MCF 10A (cell line): ENCODE data around the gene KIF22. TPM values are rescaled to one million over a fixed set of nuclear protein-coding genes. Genes with fewer than 3 reads are reported as not detected.

Experiments
- BruUV-seq: library from RNA; stranded (reverse); fragments of 400-500 nt; replicated peaks from 2 replicates; lab custom pipeline; 2021; lab: Mats Ljungman, UMichigan
- CTCF ChIA-PET: fragments of 300-600 bp; sonication (Branson Sonifier 250); formaldehyde crosslinking; extraction: SDS; loops from one replicate; lab custom pipeline; 2021; ENCODE audit warnings: antibody characterized with exemption, inconsistent platforms; lab: Yijun Ruan, JAX
- POLR2A ChIA-PET: fragments of 300-600, 350-650 bp; sonication (Branson Sonifier 250); formaldehyde crosslinking; extraction: SDS; loops from one replicate; lab custom pipeline; 2020; ENCODE audit warnings: antibody characterized with exemption, inconsistent platforms; lab: Yijun Ruan, JAX
- DNase-seq: peaks from one replicate; pipeline ENCODE4 v3.0.0-alpha.2; 2018; ENCODE audit not compliant: unreplicated experiment
- H3K27ac Mint-ChIP-seq: one replicate; pipeline ENCODE4 v1.8.0; 2022; ENCODE audit warnings: mild to moderate bottlenecking, low read depth, mixed read lengths; ENCODE audit not compliant: unreplicated experiment
- H3K27me3 Mint-ChIP-seq: one replicate; pipeline ENCODE4 v1.8.0; 2022; ENCODE audit warnings: mixed read lengths; ENCODE audit not compliant: insufficient read depth, unreplicated experiment
- H3K36me3 Mint-ChIP-seq: one replicate; pipeline ENCODE4 v1.8.0; 2022; ENCODE audit warnings: mild to moderate bottlenecking, moderate library complexity, mixed read lengths; ENCODE audit not compliant: insufficient read depth, unreplicated experiment
- H3K4me1 Mint-ChIP-seq: one replicate; pipeline ENCODE4 v1.8.0; 2022; ENCODE audit warnings: mixed read lengths; ENCODE audit not compliant: insufficient read depth, unreplicated experiment
- H3K4me3 Mint-ChIP-seq: one replicate; pipeline ENCODE4 v1.8.0; 2022; ENCODE audit warnings: mild to moderate bottlenecking, moderate library complexity, mixed read lengths; ENCODE audit not compliant: unreplicated experiment
- H3K9me3 Mint-ChIP-seq: one replicate; pipeline ENCODE4 v1.8.0; 2022; ENCODE audit warnings: mixed read lengths; ENCODE audit not compliant: unreplicated experiment
- CTCF ChIP-seq: fragments of 200-600 bp; IDR thresholded peaks from one replicate; pipeline ENCODE4 v1.8.0; 2022; ENCODE audit warnings: antibody characterized with exemption, mild to moderate bottlenecking; ENCODE audit not compliant: unreplicated experiment
- intact Hi-C: fragments of 100-400 bp; cut with micrococcal nuclease; formaldehyde crosslinking; loops from 2 replicates; pipeline ENCODE4 v1.14.1; 2022
- total RNA-seq: library from RNA; stranded (reverse); gene quantifications from 2 replicates; pipeline ENCODE4 v1.2.3, GENCODE V29; 2022

The KIF22 gene
- total RNA-seq, 1 experiment from 2014 or later: 53.8 TPM

- peaks cover 42% of the 10 kb centered on the region for H3K36me3 Mint-ChIP-seq
- intact Hi-C loops: loop anchor here (5.0 kb wide), 1 partner anchor 212 kb away; the partner anchor contains the start of gene C16orf92
- H3K27ac Mint-ChIP-seq: no peak overlapping the region
- ChIA-PET CTCF (no interaction called here), POLR2A (interaction anchor here (0.6 to 2.0 kb wide), 5 partner anchors 11 to 983 kb away, joined by 3 to 16 read pairs (median 6); partner anchors contain the start of genes KCTD13, KIF22 and MVP)
- no peak for DNase-seq
- no peaks in the 10 kb centered on the region for H3K27me3 Mint-ChIP-seq
- BruUV-seq: no TSS peak
- TF ChIP-seq CTCF: no peak
- peak overlapping the region; percentile 69 for H3K4me3 Mint-ChIP-seq
- H3K4me1 Mint-ChIP-seq: peaks cover 30% of the 10 kb centered on the region
- H3K9me3 Mint-ChIP-seq: no peaks in the 10 kb centered on the region
Observed at GRCh38 chr16:29809850-29810698, 19.5 kb downstream of the KIF22 start.

- Mint-ChIP-seq H3K4me3 (peak overlapping the region; percentile 69), H3K9me3 (no peaks in the 10 kb centered on the region), H3K27me3 (no peaks in the 10 kb centered on the region), H3K4me1 (peaks cover 32% of the 10 kb centered on the region), H3K27ac (no peak overlapping the region), H3K36me3 (peaks cover 37% of the 10 kb centered on the region)
- CTCF ChIA-PET: interaction anchor here (0.6 to 0.9 kb wide), 2 partner anchors 129 to 619 kb away, joined by 3 read pairs; partner anchors contain the start of gene DCTPP1
- TF ChIP-seq CTCF: no peak
- intact Hi-C loops: no loop called here
- TSS peak; percentile 84 for BruUV-seq
- POLR2A ChIA-PET: interaction anchor here (0.6 to 2.0 kb wide), 5 partner anchors 10 to 983 kb away, joined by 3 to 16 read pairs (median 6); partner anchors contain the start of genes KCTD13, KIF22 and MVP
- no peak for DNase-seq
Observed at GRCh38 chr16:29810699-29811169, 20.2 kb downstream of the KIF22 start.

- Mint-ChIP-seq H3K36me3 (peaks cover 37% of the 10 kb centered on the region), H3K4me3 (peak overlapping the region; percentile 69), H3K27ac (peak overlapping the region; percentile 40), H3K27me3 (no peaks in the 10 kb centered on the region), H3K4me1 (peaks cover 32% of the 10 kb centered on the region), H3K9me3 (no peaks in the 10 kb centered on the region)
- BruUV-seq: no TSS peak
- ChIA-PET POLR2A (interaction anchor here (0.6 to 2.0 kb wide), 7 partner anchors 9 to 185 kb away, joined by 3 to 16 read pairs (median 4); partner anchors contain the start of genes INO80E, KCTD13, KIF22 and MVP), CTCF (interaction anchor here (0.6 to 0.9 kb wide), 2 partner anchors 130 to 618 kb away, joined by 3 read pairs; partner anchors contain the start of gene DCTPP1)
- intact Hi-C loops: no loop called here
- TF ChIP-seq CTCF: no peak
- peak; percentile 97 for DNase-seq
Observed at GRCh38 chr16:29811170-29811895, 20.8 kb downstream of the KIF22 start.
